ENCODE results near the gene CNN1. TPM values are rescaled to one million over a fixed set of nuclear protein-coding genes. Genes with fewer than 3 reads are reported as not detected.
A peak's percentile ranks its signal among the peaks of the same experiment; 100 is the strongest.

The CNN1 gene
- total RNA-seq, 4 donors from 2014 or later, result 2,283 to 3,774 (median 3,072) TPM

- WGBS, 2 donors (ENCODE audit: low coverage in 1 of 2), result 13 to 46% methylated on average over 4 to 6 of the region's 7 CpGs
- H3K4me3 ChIP-seq, result peak overlapping the region; percentile 73 to 89
- peaks cover 0 to 19% (median 5%) of the 10 kb centered on the region in 3 donors for H3K4me1 ChIP-seq
- peaks cover 0 to 37% of the 10 kb centered on the region in 2 donors for H3K36me3 ChIP-seq
- no peaks in the 10 kb centered on the region for H3K9me3 ChIP-seq
- H3K27me3 ChIP-seq, result no peaks in the 10 kb centered on the region
- peak overlapping the region; percentile 54 to 98 (median 96) for H3K27ac ChIP-seq
- TF ChIP-seq CTCF (IDR thresholded peaks at IDR 0.05), result no peak
- no peak for TF ChIP-seq POLR2A (IDR thresholded peaks at IDR 0.05)
- no peak for TF ChIP-seq EP300 (IDR thresholded peaks at IDR 0.05)
- no peak for TF ChIP-seq POLR2AphosphoS5 (IDR thresholded peaks at IDR 0.05)
- no peak for ATAC-seq
Observed at GRCh38 chr19:11504502-11505031, 34.1 kb upstream of the CNN1 start.

- H3K27me3 ChIP-seq, result no peaks in the 10 kb centered on the region
- no peaks in the 10 kb centered on the region for H3K9me3 ChIP-seq
- peak overlapping the region; percentile 83 to 98 (median 96) for H3K27ac ChIP-seq
- WGBS, 2 donors (ENCODE audit: low coverage in 1 of 2), result 0% methylated on average over 3 of the region's 33 CpGs; no CpG with 5 or more reads in 1 of the 2 donors
- H3K4me1 ChIP-seq, result peaks cover 0 to 19% (median 5%) of the 10 kb centered on the region in 3 donors
- ATAC-seq, result peak; percentile 97
- no peak for TF ChIP-seq EP300 (IDR thresholded peaks at IDR 0.05)
- TF ChIP-seq POLR2AphosphoS5 (IDR thresholded peaks at IDR 0.05), result peak; percentile 41
- peak overlapping the region; percentile 73 to 89 for H3K4me3 ChIP-seq
- peaks cover 0 to 40% of the 10 kb centered on the region in 2 donors for H3K36me3 ChIP-seq
Observed at GRCh38 chr19:11505032-11505503, 33.6 kb upstream of the CNN1 start.

GRCh38 chr19:11505504-11506100, 33.0 kb upstream of the CNN1 start, which contains the start of gene ZNF653:
ZNF653 (minus strand) TSS chr19:11505839; CDS start chr19:11505786, 53 bp downstream.
- Histone ChIP-seq H3K27me3 (no peaks in the 10 kb centered on the region), H3K36me3 (peaks cover 0 to 45% of the 10 kb centered on the region in 2 donors), H3K27ac (peak within 1 kb of the TSS; percentile 83 to 98 (median 96)), H3K4me1 (peaks cover 0 to 19% (median 5%) of the 10 kb centered on the region in 3 donors), H3K9me3 (no peaks in the 10 kb centered on the region), H3K4me3 (peak within 1 kb of the TSS; percentile 73 to 89)
- TF ChIP-seq POLR2A (IDR thresholded peaks at IDR 0.05) (peak; percentile 48 to 50), EP300 (IDR thresholded peaks at IDR 0.05) (no peak)
- peak; percentile 82 for ATAC-seq
- WGBS, 2 donors (ENCODE audit: low coverage in 1 of 2), result 0% methylated on average over 24 of the region's 65 CpGs; no CpG with 5 or more reads in 1 of the 2 donors

GRCh38 chr19:11506101-11506555, 32.5 kb upstream of the CNN1 start:
- Histone ChIP-seq H3K27me3 (no peaks in the 10 kb centered on the region), H3K36me3 (peaks cover 0 to 50% of the 10 kb centered on the region in 2 donors), H3K4me3 (peak overlapping the region; percentile 73 to 89), H3K4me1 (peaks cover 0 to 19% (median 5%) of the 10 kb centered on the region in 3 donors), H3K27ac (peak overlapping the region in 3 of 4 donors; percentile 96 to 98 (median 97)), H3K9me3 (no peaks in the 10 kb centered on the region)
- TF ChIP-seq EP300 (IDR thresholded peaks at IDR 0.05), result no peak
- TF ChIP-seq POLR2AphosphoS5 (IDR thresholded peaks at IDR 0.05), result no peak
- no peak for TF ChIP-seq POLR2A (IDR thresholded peaks at IDR 0.05)
- TF ChIP-seq CTCF (IDR thresholded peaks at IDR 0.05), result no peak
- WGBS, 2 donors (ENCODE audit: low coverage in 1 of 2), result 65% methylated on average over 4 of the region's 20 CpGs; no CpG with 5 or more reads in 1 of the 2 donors
- peak; percentile 3 for ATAC-seq

- H3K9me3 ChIP-seq, result no peaks in the 10 kb centered on the region
- H3K4me1 ChIP-seq, result peaks cover 0 to 19% (median 5%) of the 10 kb centered on the region in 3 donors
- no peak overlapping the region for H3K27ac ChIP-seq
- no peak overlapping the region for H3K4me3 ChIP-seq
- no peaks in the 10 kb centered on the region for H3K27me3 ChIP-seq
- TF ChIP-seq CTCF (IDR thresholded peaks at IDR 0.05) (no peak), POLR2A (IDR thresholded peaks at IDR 0.05) (no peak), EP300 (IDR thresholded peaks at IDR 0.05) (no peak), POLR2AphosphoS5 (IDR thresholded peaks at IDR 0.05) (no peak)
- ATAC-seq, result no peak
- WGBS, 2 donors (ENCODE audit: low coverage in 1 of 2), result 80 to 93% methylated on average over 1 to 5 of the region's 6 CpGs
- peaks cover 0 to 52% of the 10 kb centered on the region in 2 donors for H3K36me3 ChIP-seq
Observed at GRCh38 chr19:11506967-11507366, 31.7 kb upstream of the CNN1 start.
